Naive thymus-derived CD4-positive, alpha-beta T cell (primary cell): Measurements from ENCODE around the gene ADCK1. TPM values are rescaled to one million over a fixed set of nuclear protein-coding genes. Genes with fewer than 3 reads are reported as not detected.
"Not testable (repeated sequence)": the region's sequence is repeated elsewhere in the genome, so short reads cannot be mapped to it uniquely, and the experiment has no call there.

Experiments
- ATAC-seq: fragments of 150-1000 bp; cut with Tn5 transposase; 2 replicates; pipeline ENCODE4 v1.10.0; 2021; ENCODE audit warnings: mild to moderate bottlenecking, moderate library complexity
- CTCF ChIA-PET: fragments of 350-600 bp; sonication (Branson Sonifier 250); formaldehyde crosslinking; loops from one replicate; lab custom pipeline; 2021; ENCODE audit warnings: antibody characterized with exemption; lab: Charles Lee
- POLR2A ChIA-PET: fragments of 350-600 bp; sonication (Branson Sonifier 250); formaldehyde crosslinking; loops from one replicate; lab custom pipeline; 2021; ENCODE audit warnings: antibody characterized with exemption, inconsistent platforms; lab: Charles Lee
- DNase-seq, 9 donors: peaks; one replicate each; pipeline versions ENCODE4 v3.0.0 to v3.0.0-alpha.2; 2020 to 2022; ENCODE audit warnings: mixed read lengths in 1 of 9
- H3K27ac ChIP-seq: one replicate; pipeline ENCODE4 v1.7.0; 2013; ENCODE audit warnings: mild to moderate bottlenecking, low read depth, low read length, moderate library complexity
- H3K27me3 ChIP-seq, 2 donors: one replicate each; pipeline ENCODE4 v1.7.0; 2013; ENCODE audit warnings: low read length in 2 of 2, mild to moderate bottlenecking in 2 of 2, moderate library complexity in 2 of 2; ENCODE audit not compliant: control insufficient read depth in 2 of 2, insufficient read depth in 2 of 2
- H3K36me3 ChIP-seq, 3 experiments: 1 replicate in 2 of 3; 2 replicates in 1 of 3; pipeline ENCODE4 v1.7.0; 2013; ENCODE audit warnings: low read length in 3 of 3, mild to moderate bottlenecking in 3 of 3, moderate library complexity in 1 of 3; ENCODE audit not compliant: insufficient read depth in 3 of 3, control insufficient read depth in 2 of 3
- H3K4me1 ChIP-seq, 2 donors: one replicate each; pipeline ENCODE4 v1.7.0; 2013; ENCODE audit warnings: low read length in 2 of 2, mild to moderate bottlenecking in 2 of 2, moderate library complexity in 1 of 2; ENCODE audit not compliant: control insufficient read depth in 2 of 2, insufficient read depth in 2 of 2
- H3K4me3 ChIP-seq: 2 replicates; pipeline ENCODE4 v1.7.0; 2013; ENCODE audit warnings: mild to moderate bottlenecking, low read length
- H3K9me3 ChIP-seq, 3 experiments: 1 replicate in 2 of 3; 2 replicates in 1 of 3; pipeline ENCODE4 v1.7.0; 2013; ENCODE audit warnings: low read length in 3 of 3; ENCODE audit not compliant: control insufficient read depth in 2 of 3
- H3K27ac Mint-ChIP-seq, 9 donors: one replicate each; pipeline ENCODE4 v1.8.0; 2020 to 2022; ENCODE audit warnings: mixed read lengths in 9 of 9, mild to moderate bottlenecking in 8 of 9, moderate library complexity in 5 of 9, inconsistent platforms in 2 of 9
- H3K27me3 Mint-ChIP-seq, 5 donors: one replicate each; pipeline ENCODE4 v1.8.0; 2021 to 2022; ENCODE audit warnings: mixed read lengths in 5 of 5, mild to moderate bottlenecking in 1 of 5
- H3K36me3 Mint-ChIP-seq, 5 donors: one replicate each; pipeline ENCODE4 v1.8.0; 2020 to 2022; ENCODE audit warnings: mixed read lengths in 5 of 5, mild to moderate bottlenecking in 3 of 5, inconsistent platforms in 1 of 5
- H3K4me1 Mint-ChIP-seq, 7 donors: one replicate each; pipeline ENCODE4 v1.8.0; 2020 to 2022; ENCODE audit warnings: mixed read lengths in 7 of 7, mild to moderate bottlenecking in 3 of 7, inconsistent platforms in 1 of 7
- H3K4me3 Mint-ChIP-seq, 10 donors: one replicate each; pipeline ENCODE4 v1.8.0; 2020 to 2022; ENCODE audit warnings: mild to moderate bottlenecking in 10 of 10, mixed read lengths in 10 of 10, moderate library complexity in 6 of 10, inconsistent platforms in 2 of 10
- H3K9me3 Mint-ChIP-seq, 11 donors: one replicate each; pipeline ENCODE4 v1.8.0; 2020 to 2022; ENCODE audit warnings: mixed read lengths in 11 of 11, mild to moderate bottlenecking in 4 of 11, inconsistent platforms in 1 of 11, moderate library complexity in 1 of 11
- intact Hi-C, 2 donors: fragments of 100-400 bp; cut with micrococcal nuclease; formaldehyde crosslinking; loops; one replicate each; pipeline ENCODE4 v1.15.1; 2023
- polyA plus RNA-seq, 2 donors: library from polyadenylated mRNA; unstranded; fragments of 300-500 nt; fragmentation: Illumina TruSeq; gene quantifications; one replicate each; pipeline ENCODE4 v1.2.3, GENCODE V29; 2021
- total RNA-seq, 6 experiments: library from RNA in 5 of 6; stranded (reverse) in 5 of 6; gene quantifications; 1 replicate in 5 of 6; 2 replicates in 1 of 6; pipeline ENCODE4 v1.2.3 and lab custom pipeline; 2021 to 2026

Gene ADCK1
- total and polyA plus RNA-seq, 7 experiments from 2014 or later: 4.5 to 10.6 (median 9.4) TPM

- no peak for ATAC-seq
- intact Hi-C loops: no loop called here
- no peaks in the 10 kb centered on the region for H3K27me3 ChIP-seq
- peaks cover 0 to 7% (median 0%) of the 10 kb centered on the region in 3 experiments for H3K9me3 ChIP-seq
- POLR2A ChIA-PET: no interaction called here
- CTCF ChIA-PET: no interaction called here
- H3K4me3 ChIP-seq: no peak overlapping the region
- H3K9me3 Mint-ChIP-seq: peaks cover 6 to 34% (median 14%) of the 10 kb centered on the region in 11 donors
- H3K27me3 Mint-ChIP-seq: peaks cover 0 to 11% (median 5%) of the 10 kb centered on the region in 5 donors
- no peaks in the 10 kb centered on the region for H3K4me1 Mint-ChIP-seq
- no peak overlapping the region for H3K27ac Mint-ChIP-seq
- H3K27ac ChIP-seq: no peak overlapping the region
- peaks cover 0 to 8% (median 0%) of the 10 kb centered on the region in 5 donors for H3K36me3 Mint-ChIP-seq
- DNase-seq: no peak
- H3K36me3 ChIP-seq: no peaks in the 10 kb centered on the region
- no peak overlapping the region for H3K4me3 Mint-ChIP-seq
- no peaks in the 10 kb centered on the region for H3K4me1 ChIP-seq
These were observed 150.6 kb downstream of the ADCK1 start for GRCh38 chr14:77950371-77951063.

- POLR2A ChIA-PET: no interaction called here
- no peak for DNase-seq
- Mint-ChIP-seq H3K4me3 (no peak overlapping the region), H3K9me3 (peaks cover 0 to 14% (median 4%) of the 10 kb centered on the region in 11 donors), H3K27me3 (peaks cover 9 to 30% (median 21%) of the 10 kb centered on the region in 5 donors), H3K27ac (no peak overlapping the region), H3K4me1 (peaks cover 0 to 2% (median 0%) of the 10 kb centered on the region in 7 donors), H3K36me3 (no peaks in the 10 kb centered on the region)
- Histone ChIP-seq H3K36me3 (no peaks in the 10 kb centered on the region), H3K9me3 (no peaks in the 10 kb centered on the region), H3K4me3 (no peak overlapping the region), H3K4me1 (no peaks in the 10 kb centered on the region), H3K27ac (no peak overlapping the region), H3K27me3 (no peaks in the 10 kb centered on the region)
- intact Hi-C loops: no loop called here
- CTCF ChIA-PET: no interaction called here
- ATAC-seq: no peak
These were observed 156.0 kb downstream of the ADCK1 start for GRCh38 chr14:77955816-77956484.

- H3K4me1 Mint-ChIP-seq, H3K36me3 ChIP-seq, H3K9me3 ChIP-seq, H3K4me1 ChIP-seq, H3K36me3 Mint-ChIP-seq, POLR2A ChIA-PET, DNase-seq, CTCF ChIA-PET, ATAC-seq, H3K27me3 ChIP-seq, H3K27ac Mint-ChIP-seq, H3K9me3 Mint-ChIP-seq, intact Hi-C loops, H3K4me3 Mint-ChIP-seq, H3K27ac ChIP-seq, H3K4me3 ChIP-seq: not testable (repeated sequence)
- peaks cover 20 to 38% (median 27%) of the 10 kb centered on the region in 5 donors for H3K27me3 Mint-ChIP-seq
These were observed 159.8 kb downstream of the ADCK1 start for GRCh38 chr14:77959686-77960085.

- Mint-ChIP-seq H3K27ac (no peak overlapping the region), H3K27me3 (peaks cover 20 to 41% (median 30%) of the 10 kb centered on the region in 5 donors), H3K4me3 (no peak overlapping the region), H3K36me3 (peaks cover 0 to 2% (median 0%) of the 10 kb centered on the region in 5 donors), H3K4me1 (peaks cover 0 to 4% (median 0%) of the 10 kb centered on the region in 7 donors), H3K9me3 (peaks cover 0 to 2% (median 0%) of the 10 kb centered on the region in 11 donors)
- intact Hi-C loops: no loop called here
- Histone ChIP-seq H3K27ac (no peak overlapping the region), H3K4me1 (no peaks in the 10 kb centered on the region), H3K36me3 (no peaks in the 10 kb centered on the region), H3K27me3 (peaks cover 0 to 4% of the 10 kb centered on the region in 2 donors), H3K4me3 (no peak overlapping the region), H3K9me3 (no peaks in the 10 kb centered on the region)
- ChIA-PET POLR2A (no interaction called here), CTCF (no interaction called here)
- no peak for DNase-seq
- ATAC-seq: no peak
These were observed 162.1 kb downstream of the ADCK1 start for GRCh38 chr14:77961847-77962580.

GRCh38 chr14:77962731-77963520 lies 163.0 kb downstream of the ADCK1 start:
- DNase-seq (no peak), ATAC-seq (no peak)
- H3K27ac ChIP-seq: no peak overlapping the region
- H3K36me3 ChIP-seq: no peaks in the 10 kb centered on the region
- H3K4me1 ChIP-seq: no peaks in the 10 kb centered on the region
- peaks cover 0 to 4% of the 10 kb centered on the region in 2 donors for H3K27me3 ChIP-seq
- intact Hi-C loops: no loop called here
- peaks cover 17 to 40% (median 29%) of the 10 kb centered on the region in 5 donors for H3K27me3 Mint-ChIP-seq
- ChIA-PET CTCF (no interaction called here), POLR2A (no interaction called here)
- H3K9me3 Mint-ChIP-seq: peaks cover 0 to 2% (median 0%) of the 10 kb centered on the region in 11 donors
- no peaks in the 10 kb centered on the region for H3K9me3 ChIP-seq
- no peak overlapping the region for H3K27ac Mint-ChIP-seq
- no peak overlapping the region for H3K4me3 ChIP-seq
- no peak overlapping the region for H3K4me3 Mint-ChIP-seq
- peaks cover 0 to 2% (median 0%) of the 10 kb centered on the region in 5 donors for H3K36me3 Mint-ChIP-seq
- peaks cover 0 to 3% (median 0%) of the 10 kb centered on the region in 7 donors for H3K4me1 Mint-ChIP-seq

- no peaks in the 10 kb centered on the region for H3K4me1 ChIP-seq
- ATAC-seq (no peak), DNase-seq (no peak)
- Mint-ChIP-seq H3K27ac (no peak overlapping the region), H3K9me3 (peaks cover 0 to 2% (median 0%) of the 10 kb centered on the region in 11 donors), H3K4me1 (peaks cover 0 to 3% (median 0%) of the 10 kb centered on the region in 7 donors), H3K4me3 (no peak overlapping the region), H3K27me3 (peaks cover 9 to 48% (median 42%) of the 10 kb centered on the region in 5 donors), H3K36me3 (peaks cover 0 to 4% (median 0%) of the 10 kb centered on the region in 5 donors)
- ChIA-PET POLR2A (no interaction called here), CTCF (no interaction called here)
- peaks cover 0 to 4% of the 10 kb centered on the region in 2 donors for H3K27me3 ChIP-seq
- H3K27ac ChIP-seq: no peak overlapping the region
- no peaks in the 10 kb centered on the region for H3K9me3 ChIP-seq
- no peaks in the 10 kb centered on the region for H3K36me3 ChIP-seq
- intact Hi-C loops: no loop called here
- H3K4me3 ChIP-seq: no peak overlapping the region
These were observed 164.7 kb downstream of the ADCK1 start for GRCh38 chr14:77964586-77964985.
